ENCODE data around the gene RNF123. TPM values are rescaled to one million over a fixed set of nuclear protein-coding genes. Genes with fewer than 3 reads are reported as not detected.

The RNF123 gene
- total and polyA plus RNA-seq, 10 of the 15 experiments (the other 5 are each of a cell fraction or from before 2014, with no cell fraction given) = 4.2 to 31.5 (median 17.6) TPM

GRCh38 chr3:49652903-49653415 is 36.4 kb upstream of the RNF123 start:
- ChIA-PET POLR2A (no interaction called here), CTCF (interaction anchor here (0.6 to 1.5 kb wide), 2 partner anchors 52 to 113 kb away, joined by 4 to 8 read pairs; no protein-coding TSS in a partner anchor), SMC1A (ENCODE audit: uncharacterized antibody, unreplicated experiment) (no interaction called here), RAD21 (ENCODE audit: unreplicated experiment) (interaction anchor here (0.8 kb wide), 1 partner anchor 201 kb away, joined by 4 read pairs; no protein-coding TSS in a partner anchor)
- H3K27me3 ChIP-seq (replicated peaks in 1 of 2; ENCODE audit: control insufficient read depth in 2 of 2, insufficient read depth in 2 of 2, low read length in 1 of 2) = no peaks in the 10 kb centered on the region
- no peak overlapping the region for H3K4me3 ChIP-seq
- ATAC-seq (no peak), FAIRE-seq (no peak), DNase-seq (ENCODE audit: low read depth, low spot score) (no peak)
- H3K4me1 ChIP-seq (ENCODE audit: control insufficient read depth, insufficient read depth, low read length) = peaks cover 12% of the 10 kb centered on the region
- no peaks in the 10 kb centered on the region for H3K36me3 ChIP-seq (ENCODE audit: control insufficient read depth in 2 of 2, insufficient read depth in 2 of 2, low read length in 1 of 2)
- BruUV-seq (replicated peaks) = no TSS peak
- TF ChIP-seq, protein P1, sequence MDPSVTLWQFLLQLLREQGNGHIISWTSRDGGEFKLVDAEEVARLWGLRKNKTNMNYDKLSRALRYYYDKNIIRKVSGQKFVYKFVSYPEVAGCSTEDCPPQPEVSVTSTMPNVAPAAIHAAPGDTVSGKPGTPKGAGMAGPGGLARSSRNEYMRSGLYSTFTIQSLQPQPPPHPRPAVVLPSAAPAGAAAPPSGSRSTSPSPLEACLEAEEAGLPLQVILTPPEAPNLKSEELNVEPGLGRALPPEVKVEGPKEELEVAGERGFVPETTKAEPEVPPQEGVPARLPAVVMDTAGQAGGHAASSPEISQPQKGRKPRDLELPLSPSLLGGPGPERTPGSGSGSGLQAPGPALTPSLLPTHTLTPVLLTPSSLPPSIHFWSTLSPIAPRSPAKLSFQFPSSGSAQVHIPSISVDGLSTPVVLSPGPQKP (IDR thresholded peaks at IDR 0.05; ENCODE audit: low read depth, low read length) = no peak
- no peak for TF ChIP-seq STAT3 (IDR thresholded peaks at IDR 0.05; ENCODE audit: low read depth, low read length)
- H3K9me3 ChIP-seq (replicated peaks; ENCODE audit: control insufficient read depth, insufficient read depth, low read length) = no peaks in the 10 kb centered on the region
- no peak overlapping the region for H3K9ac ChIP-seq (ENCODE audit: control insufficient read depth, insufficient read depth, low read length)
- 42% methylated on average over 21 of the region's 21 CpGs for WGBS (ENCODE audit: insufficient coverage, insufficient replicate concordance, low lambda C conversion rate, missing lambda C conversion rate)
- in situ Hi-C loops (cut with MboI) (no loop called here), intact Hi-C loops (cut with micrococcal nuclease; ENCODE audit: unreplicated experiment) (no loop called here)
- H3K27ac ChIP-seq (ENCODE audit: control insufficient read depth, insufficient read depth) = no peak overlapping the region
- no peaks in the 10 kb centered on the region for H4K20me1 ChIP-seq (ENCODE audit: control insufficient read depth, insufficient read depth)
- no peak overlapping the region for H2AFZ ChIP-seq (ENCODE audit: control insufficient read depth, low read depth, low read length)
- H3K79me2 ChIP-seq (ENCODE audit: control insufficient read depth, insufficient read depth, low read length) = no peaks in the 10 kb centered on the region
- H3K4me2 ChIP-seq (ENCODE audit: control insufficient read depth, insufficient read depth) = no peak overlapping the region

DNA sequence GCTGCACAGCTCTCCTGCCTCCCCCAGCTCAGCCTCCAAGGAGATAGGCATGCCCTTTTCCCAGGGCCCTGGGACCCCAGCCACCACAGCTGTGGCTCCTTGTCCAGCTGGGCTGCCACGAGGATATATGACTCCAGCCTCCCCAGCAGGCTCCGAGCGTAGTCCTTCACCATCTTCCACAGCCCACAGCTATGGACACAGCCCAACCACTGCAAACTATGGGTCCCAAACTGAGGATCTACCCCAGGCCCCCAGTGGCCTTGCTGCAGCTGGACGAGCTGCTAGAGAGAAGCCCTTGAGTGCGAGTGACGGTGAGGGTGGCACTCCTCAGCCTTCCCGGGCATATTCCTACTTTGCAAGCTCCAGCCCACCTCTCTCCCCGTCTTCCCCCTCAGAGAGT is 35.7 kb upstream of the RNF123 start:
- no peaks in the 10 kb centered on the region for H3K27me3 ChIP-seq (replicated peaks in 1 of 2; ENCODE audit: control insufficient read depth in 2 of 2, insufficient read depth in 2 of 2, low read length in 1 of 2)
- RAD21 ChIA-PET (ENCODE audit: unreplicated experiment) = interaction anchor here (0.7 kb wide), 1 partner anchor 114 kb away, joined by 3 read pairs; no protein-coding TSS in a partner anchor
- FAIRE-seq (no peak), DNase-seq (ENCODE audit: low read depth, low spot score) (no peak), ATAC-seq (no peak)
- BruUV-seq (replicated peaks) = no TSS peak
- peaks cover 8% of the 10 kb centered on the region for H3K4me1 ChIP-seq (ENCODE audit: control insufficient read depth, insufficient read depth, low read length)
- H3K79me2 ChIP-seq (ENCODE audit: control insufficient read depth, insufficient read depth, low read length) = no peaks in the 10 kb centered on the region
- no peak overlapping the region for H3K9ac ChIP-seq (ENCODE audit: control insufficient read depth, insufficient read depth, low read length)
- no peak overlapping the region for H3K27ac ChIP-seq (ENCODE audit: control insufficient read depth, insufficient read depth)
- no peak overlapping the region for H2AFZ ChIP-seq (ENCODE audit: control insufficient read depth, low read depth, low read length)
- POLR2A ChIA-PET = no interaction called here
- SMC1A ChIA-PET (ENCODE audit: uncharacterized antibody, unreplicated experiment) = no interaction called here
- intact Hi-C loops (cut with micrococcal nuclease; ENCODE audit: unreplicated experiment) = no loop called here
- H4K20me1 ChIP-seq (ENCODE audit: control insufficient read depth, insufficient read depth) = no peaks in the 10 kb centered on the region
- H3K4me2 ChIP-seq (ENCODE audit: control insufficient read depth, insufficient read depth) = no peak overlapping the region
- in situ Hi-C loops (cut with MboI) = no loop called here
- H3K36me3 ChIP-seq (ENCODE audit: control insufficient read depth in 2 of 2, insufficient read depth in 2 of 2, low read length in 1 of 2) = no peaks in the 10 kb centered on the region
- H3K9me3 ChIP-seq (replicated peaks; ENCODE audit: control insufficient read depth, insufficient read depth, low read length) = no peaks in the 10 kb centered on the region
- CTCF ChIA-PET = interaction anchor here (1.5 kb wide), 1 partner anchor 113 kb away, joined by 8 read pairs; no protein-coding TSS in a partner anchor
- WGBS (ENCODE audit: insufficient coverage, insufficient replicate concordance, low lambda C conversion rate, missing lambda C conversion rate) = 52% methylated on average over 8 of the region's 8 CpGs
- no peak overlapping the region for H3K4me3 ChIP-seq
- no peak for TF ChIP-seq NR2C1 (IDR thresholded peaks at IDR 0.05)
- no peak for TF ChIP-seq ZBTB11 (CRISPR knock-in tag; IDR thresholded peaks at IDR 0.05)
- TF ChIP-seq, protein P2, sequence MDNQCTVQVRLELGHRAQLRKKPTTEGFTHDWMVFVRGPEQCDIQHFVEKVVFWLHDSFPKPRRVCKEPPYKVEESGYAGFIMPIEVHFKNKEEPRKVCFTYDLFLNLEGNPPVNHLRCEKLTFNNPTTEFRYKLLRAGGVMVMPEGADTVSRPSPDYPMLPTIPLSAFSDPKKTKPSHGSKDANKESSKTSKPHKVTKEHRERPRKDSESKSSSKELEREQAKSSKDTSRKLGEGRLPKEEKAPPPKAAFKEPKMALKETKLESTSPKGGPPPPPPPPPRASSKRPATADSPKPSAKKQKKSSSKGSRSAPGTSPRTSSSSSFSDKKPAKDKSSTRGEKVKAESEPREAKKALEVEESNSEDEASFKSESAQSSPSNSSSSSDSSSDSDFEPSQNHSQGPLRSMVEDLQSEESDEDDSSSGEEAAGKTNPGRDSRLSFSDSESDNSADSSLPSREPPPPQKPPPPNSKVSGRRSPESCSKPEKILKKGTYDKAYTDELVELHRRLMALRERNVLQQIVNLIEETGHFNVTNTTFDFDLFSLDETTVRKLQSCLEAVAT (IDR thresholded peaks at IDR 0.05) = no peak
- TF ChIP-seq REST (IDR thresholded peaks at IDR 0.05; ENCODE audit: low read depth, low read length) = no peak
